IMR-90 (cell line): ENCODE measurements around the gene TMEM130. TPM values are rescaled to one million over a fixed set of nuclear protein-coding genes. Genes with fewer than 3 reads are reported as not detected.

Experiments
- ATAC-seq: fragments of 200-7000 bp; cut with Tn5 transposase; 2 replicates; pipeline ENCODE4 v1.9.1; 2020; ENCODE audit warnings: low read depth, mild to moderate bottlenecking, moderate library complexity
- BruUV-seq: library from RNA; stranded (reverse); fragments of 400-500 nt; replicated peaks from 2 replicates; lab custom pipeline; 2021; lab: Mats Ljungman, UMichigan
- CTCF ChIA-PET: fragments of 300-600 bp; formaldehyde crosslinking; extraction: SDS; loops from one replicate; lab custom pipeline; 2021; ENCODE audit warnings: antibody characterized with exemption; lab: Yijun Ruan, JAX
- POLR2A ChIA-PET: fragments of 300-600 bp; sonication (Branson Sonifier 250); formaldehyde crosslinking; loops from one replicate; lab custom pipeline; 2022; ENCODE audit warnings: antibody characterized with exemption; ENCODE audit not compliant: unreplicated experiment; lab: Charles Lee
- DNase-seq: peaks from one replicate; pipeline ENCODE4 v3.0.0; 2013
- H2AFZ ChIP-seq: replicated peaks from 2 replicates; pipeline ENCODE3; 2013; ENCODE audit warnings: low read length, mild to moderate bottlenecking; ENCODE audit not compliant: poor library complexity
- H2AK5ac ChIP-seq: 2 replicates; pipeline ENCODE4 v1.6.1; 2013; ENCODE audit warnings: low read depth, low read length, inconsistent platforms
- H2AK9ac ChIP-seq: replicated peaks from 2 replicates; pipeline ENCODE3; 2013; ENCODE audit warnings: mild to moderate bottlenecking, low read depth, low read length, moderate library complexity; ENCODE audit not compliant: poor library complexity
- H2BK120ac ChIP-seq: 2 replicates; pipeline ENCODE4 v1.6.1; 2013; ENCODE audit warnings: low read depth, low read length, inconsistent platforms
- H2BK15ac ChIP-seq: 3 replicates; pipeline ENCODE4 v1.6.1; 2013; ENCODE audit warnings: low read depth, low read length, inconsistent platforms
- H2BK20ac ChIP-seq: 2 replicates; pipeline ENCODE4 v1.6.1; 2013; ENCODE audit warnings: low read depth, mild to moderate bottlenecking, inconsistent platforms, low read length, moderate library complexity
- H2BK5ac ChIP-seq: 2 replicates; pipeline ENCODE4 v1.6.1; 2013; ENCODE audit warnings: mild to moderate bottlenecking, low read depth, low read length, inconsistent platforms; ENCODE audit not compliant: poor library complexity, severe bottlenecking
- H3K14ac ChIP-seq: replicated peaks from 2 replicates; pipeline ENCODE4 v1.6.1; 2013; ENCODE audit warnings: low read depth, low read length, inconsistent platforms
- H3K18ac ChIP-seq: 2 replicates; pipeline ENCODE4 v1.6.1; 2013; ENCODE audit warnings: low read depth, low read length, control low read depth
- H3K23ac ChIP-seq: 2 replicates; pipeline ENCODE4 v1.6.1; 2013; ENCODE audit warnings: low read depth, low read length, inconsistent platforms
- H3K27ac ChIP-seq: 2 replicates; pipeline ENCODE4 v1.5.1; 2013; ENCODE audit warnings: mild to moderate bottlenecking, control low read depth, low read length; ENCODE audit not compliant: insufficient read depth
- H3K27me3 ChIP-seq: 2 replicates; pipeline ENCODE4 v1.6.1; 2013; ENCODE audit warnings: low read length; ENCODE audit not compliant: control insufficient read depth, insufficient read depth
- H3K36me3 ChIP-seq: 2 replicates; pipeline ENCODE4 v1.6.1; 2013; ENCODE audit warnings: low read length, mixed read lengths; ENCODE audit not compliant: control insufficient read depth, insufficient read depth
- H3K4ac ChIP-seq: 2 replicates; pipeline ENCODE4 v1.6.1; 2013; ENCODE audit warnings: low read depth, low read length, inconsistent platforms
- H3K4me1 ChIP-seq: 2 replicates; pipeline ENCODE4 v1.6.1; 2013; ENCODE audit warnings: low read length, mixed read lengths; ENCODE audit not compliant: control insufficient read depth, insufficient read depth
- H3K4me2 ChIP-seq: 2 replicates; pipeline ENCODE4 v1.6.1; 2013; ENCODE audit warnings: low read depth, mild to moderate bottlenecking, control low read depth, low read length, moderate library complexity
- H3K4me3 ChIP-seq: 2 replicates; pipeline ENCODE4 v1.5.1; 2013; ENCODE audit warnings: low read depth, mild to moderate bottlenecking, control low read depth, low read length, moderate library complexity; ENCODE audit not compliant: insufficient read depth
- H3K56ac ChIP-seq: 2 replicates; pipeline ENCODE4 v1.6.1; 2013; ENCODE audit warnings: low read length, inconsistent platforms; ENCODE audit not compliant: insufficient read depth; ENCODE audit errors: extremely low read depth
- H3K79me1 ChIP-seq, 2 experiments: 2 replicates each; pipeline ENCODE4 v1.6.1; 2013; ENCODE audit warnings: low read length in 2 of 2, inconsistent platforms in 1 of 2, low read depth in 1 of 2
- H3K9ac ChIP-seq: 2 replicates; pipeline ENCODE4 v1.6.1; 2013; ENCODE audit warnings: low read depth, low read length, control low read depth
- H3K9me1 ChIP-seq: 2 replicates; pipeline ENCODE4 v1.6.1; 2013; ENCODE audit warnings: low read length, inconsistent platforms; ENCODE audit not compliant: insufficient read depth
- H3K9me3 ChIP-seq: 2 replicates; pipeline ENCODE4 v1.6.1; 2013; ENCODE audit warnings: low read length; ENCODE audit not compliant: control insufficient read depth, insufficient read depth
- H4K20me1 ChIP-seq: 2 replicates; pipeline ENCODE4 v1.6.1; 2013; ENCODE audit warnings: low read length, inconsistent platforms; ENCODE audit not compliant: insufficient read depth
- H4K5ac ChIP-seq: 2 replicates; pipeline ENCODE4 v1.6.1; 2013; ENCODE audit warnings: mild to moderate bottlenecking, low read depth, low read length, control low read depth
- H4K8ac ChIP-seq, 2 experiments: 2 replicates each; pipeline ENCODE4 v1.6.1; 2013; ENCODE audit warnings: low read depth in 2 of 2, low read length in 2 of 2, control low read depth in 1 of 2, inconsistent platforms in 1 of 2
- H4K91ac ChIP-seq: 2 replicates; pipeline ENCODE4 v1.6.1; 2013; ENCODE audit warnings: low read depth, low read length, inconsistent platforms; ENCODE audit not compliant: insufficient read depth
- BHLHE40 ChIP-seq: fragments of 150-350 bp; IDR thresholded peaks from 2 replicates; pipeline ENCODE4 v1.6.1; 2016; ENCODE audit warnings: mild to moderate bottlenecking, low read depth, low read length
- CTCF ChIP-seq: conservative IDR thresholded peaks from 2 replicates; pipeline ENCODE4 v1.5.1; 2012; ENCODE audit warnings: mild to moderate bottlenecking, low read depth, low read length, improper control_type of control experiment
- whole genome bisulfite sequencing, 2 experiments: methylation state at CpG; one replicate each; pipeline versions ENCODE4 v1.1.5 to v1.1.7; 2013; ENCODE audit warnings: missing lambda C conversion rate in 2 of 2; ENCODE audit not compliant: insufficient read length in 1 of 2; ENCODE audit errors: extremely low coverage in 2 of 2; 5-methylcytosine and 5-hydroxymethylcytosine counted together
- dilution Hi-C: fragments of 300-500 bp; cut with HindIII; formaldehyde crosslinking; loops from one replicate; pipeline ENCODE4 v1.14.3; 2018; ENCODE audit warnings: low sequenced_read_pairs; ENCODE audit not compliant: unreplicated experiment
- in situ Hi-C: fragments of 300-500 bp; cut with MboI; formaldehyde crosslinking; loops from 3 replicates; pipeline ENCODE4 v1.14.3; 2019; ENCODE audit warnings: low sequenced_read_pairs, inconsistent platforms, mixed read lengths
- intact Hi-C: fragments of 100-400 bp; cut with micrococcal nuclease; formaldehyde crosslinking; loops from 2 replicates; pipeline ENCODE4 v1.10.0; 2022
- polyA plus RNA-seq, 3 experiments: library from polyadenylated mRNA; depleted of rRNA; stranded (reverse); fragments of >200 nt; gene quantifications; 2 replicates each; pipeline ENCODE4 v1.2.3, GENCODE V29; 2012; ENCODE audit warnings: low replicate concordance in 1 of 3
- total RNA-seq: library from RNA; depleted of rRNA; stranded (reverse); fragments of >200 nt; gene quantifications from 2 replicates; pipeline ENCODE4 v1.2.3, GENCODE V29; 2012

Gene TMEM130
- total and polyA plus RNA-seq, 2 of the 4 experiments (the other 2 are of a cell fraction): 1.1 to 14.8 TPM

GRCh38 chr7:98879198-98879978 is 9.6 kb upstream of the TMEM130 start:
- no peaks in the 10 kb centered on the region for H3K9me3 ChIP-seq
- H3K9me1 ChIP-seq: peaks cover 5% of the 10 kb centered on the region; the same call in 1 of the 2 replicates
- H3K79me1 ChIP-seq: peaks cover 20 to 30% of the 10 kb centered on the region in 2 experiments
- peak overlapping the region; percentile 99 for H3K4me3 ChIP-seq
- TF ChIP-seq BHLHE40 (no peak), CTCF (0 out of 2 replicates have a peak, but pooled peaks have one; percentile 5)
- H3K36me3 ChIP-seq: peaks cover 19% of the 10 kb centered on the region
- 0 out of 2 replicates have a peak overlapping the region, but pooled peaks have one; percentile 47 for H4K91ac ChIP-seq
- H3K27me3 ChIP-seq: no peaks in the 10 kb centered on the region
- H2AFZ ChIP-seq: peak overlapping the region; percentile 98
- peaks cover 9% of the 10 kb centered on the region for H3K4me1 ChIP-seq
- dilution Hi-C loops: no loop called here
- peak overlapping the region; percentile 24; the same call in 1 of the 2 replicates for H3K18ac ChIP-seq
- peak overlapping the region; percentile 84 for H3K4ac ChIP-seq
- peak overlapping the region; percentile 64; the same call in 1 of the 2 replicates for H4K5ac ChIP-seq
- peaks cover 18% of the 10 kb centered on the region for H4K20me1 ChIP-seq
- peak overlapping the region; percentile 98 for H2AK9ac ChIP-seq
- no peak overlapping the region for H2BK15ac ChIP-seq
- H3K9ac ChIP-seq: peak overlapping the region; percentile 93
- WGBS, 2 experiments: 6% methylated on average over 9 of the region's 29 CpGs; no CpG with 5 or more reads in 1 of the 2 experiments
- ChIA-PET CTCF (interaction anchor here (0.8 to 1.4 kb wide), 3 partner anchors 11 to 96 kb away, joined by 3 to 6 read pairs (median 4); no protein-coding TSS in a partner anchor), POLR2A (no interaction called here)
- peak overlapping the region; percentile 35 for H2BK5ac ChIP-seq
- H4K8ac ChIP-seq: peak overlapping the region; percentile 83 to 94; a peak in 2 of 4 replicates
- intact Hi-C loops: no loop called here
- peak overlapping the region; percentile 86 for H2AK5ac ChIP-seq
- H3K56ac ChIP-seq: peak overlapping the region; percentile 79
- H3K4me2 ChIP-seq: peak overlapping the region; percentile 98
- peak overlapping the region; percentile 93 for H3K23ac ChIP-seq
- in situ Hi-C loops: no loop called here
- DNase-seq: peak; percentile 17
- peak overlapping the region; percentile 87 for H3K14ac ChIP-seq
- ATAC-seq: peak; percentile 5
- H3K27ac ChIP-seq: peak overlapping the region; percentile 81
- no peak overlapping the region for H2BK20ac ChIP-seq
- BruUV-seq: no TSS peak
- no peak overlapping the region for H2BK120ac ChIP-seq
